Measurements from ENCODE around the gene TMEM132C.

The TMEM132C gene

GRCh38 chr12:128693115-128693514, 426.1 kb downstream of the TMEM132C start:
- TF ChIP-seq, protein P1, sequence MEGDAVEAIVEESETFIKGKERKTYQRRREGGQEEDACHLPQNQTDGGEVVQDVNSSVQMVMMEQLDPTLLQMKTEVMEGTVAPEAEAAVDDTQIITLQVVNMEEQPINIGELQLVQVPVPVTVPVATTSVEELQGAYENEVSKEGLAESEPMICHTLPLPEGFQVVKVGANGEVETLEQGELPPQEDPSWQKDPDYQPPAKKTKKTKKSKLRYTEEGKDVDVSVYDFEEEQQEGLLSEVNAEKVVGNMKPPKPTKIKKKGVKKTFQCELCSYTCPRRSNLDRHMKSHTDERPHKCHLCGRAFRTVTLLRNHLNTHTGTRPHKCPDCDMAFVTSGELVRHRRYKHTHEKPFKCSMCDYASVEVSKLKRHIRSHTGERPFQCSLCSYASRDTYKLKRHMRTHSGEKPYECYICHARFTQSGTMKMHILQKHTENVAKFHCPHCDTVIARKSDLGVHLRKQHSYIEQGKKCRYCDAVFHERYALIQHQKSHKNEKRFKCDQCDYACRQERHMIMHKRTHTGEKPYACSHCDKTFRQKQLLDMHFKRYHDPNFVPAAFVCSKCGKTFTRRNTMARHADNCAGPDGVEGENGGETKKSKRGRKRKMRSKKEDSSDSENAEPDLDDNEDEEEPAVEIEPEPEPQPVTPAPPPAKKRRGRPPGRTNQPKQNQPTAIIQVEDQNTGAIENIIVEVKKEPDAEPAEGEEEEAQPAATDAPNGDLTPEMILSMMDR (IDR thresholded peaks at IDR 0.05; ENCODE audit: poor library complexity, severe bottlenecking), result no peak
- Histone ChIP-seq H3K9me3 (ENCODE audit: severe bottlenecking) (no peaks in the 10 kb centered on the region), H3K36me3 (ENCODE audit: low read depth) (no peaks in the 10 kb centered on the region), H3K4me1 (ENCODE audit: insufficient read depth, poor library complexity, severe bottlenecking) (no peaks in the 10 kb centered on the region), H3K27ac (ENCODE audit: poor library complexity, severe bottlenecking) (no peak overlapping the region), H3K27me3 (ENCODE audit: insufficient read depth, poor library complexity, severe bottlenecking) (no peaks in the 10 kb centered on the region), H3K4me3 (ENCODE audit: severe bottlenecking) (no peak overlapping the region)
- no peak for ATAC-seq (ENCODE audit: low read depth)
- no peak for DNase-seq (ENCODE audit: low spot score)

GRCh38 chr12:128693771-128694170, 426.8 kb downstream of the TMEM132C start:
- TF ChIP-seq, protein P1 (IDR thresholded peaks at IDR 0.05; ENCODE audit: poor library complexity, severe bottlenecking), result no peak
- Histone ChIP-seq H3K9me3 (ENCODE audit: severe bottlenecking) (no peaks in the 10 kb centered on the region), H3K27me3 (ENCODE audit: insufficient read depth, poor library complexity, severe bottlenecking) (no peaks in the 10 kb centered on the region), H3K27ac (ENCODE audit: poor library complexity, severe bottlenecking) (no peak overlapping the region), H3K36me3 (ENCODE audit: low read depth) (no peaks in the 10 kb centered on the region), H3K4me1 (ENCODE audit: insufficient read depth, poor library complexity, severe bottlenecking) (no peaks in the 10 kb centered on the region), H3K4me3 (ENCODE audit: severe bottlenecking) (no peak overlapping the region)
- DNase-seq (ENCODE audit: low spot score), result no peak
- no peak for ATAC-seq (ENCODE audit: low read depth)

- ATAC-seq (ENCODE audit: low read depth), result no peak
- Histone ChIP-seq H3K4me3 (ENCODE audit: severe bottlenecking) (no peak overlapping the region), H3K9me3 (ENCODE audit: severe bottlenecking) (no peaks in the 10 kb centered on the region), H3K27me3 (ENCODE audit: insufficient read depth, poor library complexity, severe bottlenecking) (no peaks in the 10 kb centered on the region), H3K27ac (ENCODE audit: poor library complexity, severe bottlenecking) (no peak overlapping the region), H3K36me3 (ENCODE audit: low read depth) (no peaks in the 10 kb centered on the region), H3K4me1 (ENCODE audit: insufficient read depth, poor library complexity, severe bottlenecking) (no peaks in the 10 kb centered on the region)
- TF ChIP-seq, protein P1 (IDR thresholded peaks at IDR 0.05; ENCODE audit: poor library complexity, severe bottlenecking), result no peak
- no peak for DNase-seq (ENCODE audit: low spot score)
These were observed 427.5 kb downstream of the TMEM132C start for GRCh38 chr12:128694445-128694844.

DNA sequence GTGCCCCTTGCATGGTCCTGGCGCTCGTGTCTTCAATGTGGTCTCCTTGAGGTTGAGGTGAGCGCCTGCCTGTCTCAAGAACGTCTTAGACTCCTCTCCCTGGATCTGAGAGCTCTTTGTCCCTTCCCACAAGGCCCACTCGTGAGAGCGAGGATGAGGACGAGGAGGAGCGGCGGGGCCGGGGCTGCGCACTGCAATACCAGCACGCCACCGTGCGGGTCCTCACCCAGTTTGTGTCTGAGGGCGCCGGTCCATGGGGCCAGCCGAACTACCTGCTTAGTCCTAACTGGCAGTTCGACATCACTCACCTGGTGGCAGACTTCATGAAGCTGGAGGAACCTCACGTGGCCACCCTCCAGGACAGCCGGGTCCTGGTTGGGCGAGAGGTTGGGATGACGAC, 428.7 kb downstream of the TMEM132C start:
- no peak for ATAC-seq (ENCODE audit: low read depth)
- Histone ChIP-seq H3K4me1 (ENCODE audit: insufficient read depth, poor library complexity, severe bottlenecking) (no peaks in the 10 kb centered on the region), H3K27me3 (ENCODE audit: insufficient read depth, poor library complexity, severe bottlenecking) (no peaks in the 10 kb centered on the region), H3K9me3 (ENCODE audit: severe bottlenecking) (no peaks in the 10 kb centered on the region), H3K4me3 (ENCODE audit: severe bottlenecking) (no peak overlapping the region), H3K27ac (ENCODE audit: poor library complexity, severe bottlenecking) (no peak overlapping the region), H3K36me3 (ENCODE audit: low read depth) (no peaks in the 10 kb centered on the region)
- TF ChIP-seq, protein P1 (IDR thresholded peaks at IDR 0.05; ENCODE audit: poor library complexity, severe bottlenecking), result no peak
- no peak for DNase-seq (ENCODE audit: low spot score)

DNA sequence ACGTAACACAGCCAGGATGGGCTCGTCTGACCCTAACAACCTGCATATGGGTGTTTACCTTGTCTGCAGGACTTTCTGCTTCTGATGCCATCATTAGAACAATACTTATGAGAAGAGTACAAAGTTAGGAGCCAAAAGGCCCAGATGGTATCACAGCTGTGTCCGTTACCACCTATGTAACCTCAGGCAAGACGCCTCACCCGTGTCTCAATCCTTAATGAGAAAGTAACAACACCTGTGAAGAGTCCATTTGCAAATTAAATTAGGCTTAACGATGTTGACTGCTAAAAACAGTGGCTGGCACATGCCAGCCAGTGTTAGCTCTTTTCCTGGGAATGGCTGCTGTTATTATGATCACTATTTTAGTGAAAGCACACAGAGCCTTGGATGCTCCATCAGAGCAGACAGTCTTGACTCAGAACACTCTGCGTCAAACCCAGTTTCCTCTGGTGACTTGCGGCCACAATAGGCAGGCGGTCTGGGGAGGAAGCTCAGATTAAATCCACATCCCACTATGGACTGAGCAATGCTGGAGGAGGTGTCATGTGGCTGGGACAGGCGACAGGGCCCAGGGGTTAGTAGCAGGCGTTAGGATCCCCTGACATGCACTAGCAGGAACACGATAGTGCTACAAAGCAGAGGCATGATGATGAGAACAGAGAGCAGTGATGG, 431.5 kb downstream of the TMEM132C start:
- no peaks in the 10 kb centered on the region for H3K36me3 ChIP-seq (ENCODE audit: low read depth)
- TF ChIP-seq, protein P1 (IDR thresholded peaks at IDR 0.05; ENCODE audit: poor library complexity, severe bottlenecking), result no peak
- H3K27me3 ChIP-seq (ENCODE audit: insufficient read depth, poor library complexity, severe bottlenecking), result no peaks in the 10 kb centered on the region
- no peak overlapping the region for H3K27ac ChIP-seq (ENCODE audit: poor library complexity, severe bottlenecking)
- no peaks in the 10 kb centered on the region for H3K4me1 ChIP-seq (ENCODE audit: insufficient read depth, poor library complexity, severe bottlenecking)
- no peak for DNase-seq (ENCODE audit: low spot score)
- ATAC-seq (ENCODE audit: low read depth), result no peak
- no peak overlapping the region for H3K4me3 ChIP-seq (ENCODE audit: severe bottlenecking)
- no peaks in the 10 kb centered on the region for H3K9me3 ChIP-seq (ENCODE audit: severe bottlenecking)

All from RWPE2 (cell line).